ENCODE measurements around the gene STXBP1. TPM values are rescaled to one million over a fixed set of nuclear protein-coding genes. Genes with fewer than 3 reads are reported as not detected.
A peak's percentile ranks its signal among the peaks of the same experiment; 100 is the strongest.

The STXBP1 gene
- total and polyA plus RNA-seq, 8 donors = 14.3 to 46.4 (median 22.0) TPM

- ATAC-seq = no peak
- intact Hi-C loops (cut with DNase I) = no loop called here
- no peak overlapping the region for H3K27ac ChIP-seq
- 92% methylated on average over 10 of the region's 10 CpGs for WGBS, 2 donors
- no peaks in the 10 kb centered on the region for H3K9me3 ChIP-seq
- H3K4me1 ChIP-seq = peaks cover 0 to 15% (median 8%) of the 10 kb centered on the region in 3 donors
- FAIRE-seq = no peak
- H3K36me3 ChIP-seq = no peaks in the 10 kb centered on the region
- DNase-seq = peak in 1 of 6 donors; percentile 33
- TF ChIP-seq, protein P1, sequence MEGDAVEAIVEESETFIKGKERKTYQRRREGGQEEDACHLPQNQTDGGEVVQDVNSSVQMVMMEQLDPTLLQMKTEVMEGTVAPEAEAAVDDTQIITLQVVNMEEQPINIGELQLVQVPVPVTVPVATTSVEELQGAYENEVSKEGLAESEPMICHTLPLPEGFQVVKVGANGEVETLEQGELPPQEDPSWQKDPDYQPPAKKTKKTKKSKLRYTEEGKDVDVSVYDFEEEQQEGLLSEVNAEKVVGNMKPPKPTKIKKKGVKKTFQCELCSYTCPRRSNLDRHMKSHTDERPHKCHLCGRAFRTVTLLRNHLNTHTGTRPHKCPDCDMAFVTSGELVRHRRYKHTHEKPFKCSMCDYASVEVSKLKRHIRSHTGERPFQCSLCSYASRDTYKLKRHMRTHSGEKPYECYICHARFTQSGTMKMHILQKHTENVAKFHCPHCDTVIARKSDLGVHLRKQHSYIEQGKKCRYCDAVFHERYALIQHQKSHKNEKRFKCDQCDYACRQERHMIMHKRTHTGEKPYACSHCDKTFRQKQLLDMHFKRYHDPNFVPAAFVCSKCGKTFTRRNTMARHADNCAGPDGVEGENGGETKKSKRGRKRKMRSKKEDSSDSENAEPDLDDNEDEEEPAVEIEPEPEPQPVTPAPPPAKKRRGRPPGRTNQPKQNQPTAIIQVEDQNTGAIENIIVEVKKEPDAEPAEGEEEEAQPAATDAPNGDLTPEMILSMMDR (IDR thresholded peaks at IDR 0.05) = no peak
- H3K4me3 ChIP-seq = no peak overlapping the region
- no peaks in the 10 kb centered on the region for H3K27me3 ChIP-seq
These were observed 98.2 kb downstream of the STXBP1 start for GRCh38 chr9:127710204-127710783.

DNA sequence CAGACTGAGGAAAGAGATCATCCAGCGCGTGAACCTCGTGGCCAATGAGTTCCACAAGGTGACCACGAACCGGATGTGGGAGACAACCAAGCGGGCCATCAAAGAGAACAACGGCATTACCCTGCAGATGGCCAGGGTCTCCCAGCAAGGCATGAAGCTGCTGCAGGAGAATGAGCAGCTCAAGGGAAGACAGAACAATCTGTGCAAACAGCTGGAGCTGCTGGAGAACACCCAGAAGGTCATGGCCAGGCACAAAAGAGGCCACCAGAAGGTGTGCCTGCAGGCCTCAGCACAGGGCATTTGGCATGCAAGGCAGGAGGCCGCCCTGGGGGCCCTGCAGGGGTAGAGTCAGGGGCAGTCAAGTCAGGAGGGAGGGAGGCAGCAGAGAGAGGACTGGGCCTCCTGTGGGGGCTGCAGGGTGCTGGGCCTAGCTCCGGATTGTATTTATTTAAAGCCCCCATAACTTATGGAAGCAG is 99.2 kb downstream of the STXBP1 start:
- Histone ChIP-seq H3K4me1 (peaks cover 0 to 12% (median 11%) of the 10 kb centered on the region in 3 donors), H3K27ac (no peak overlapping the region), H3K27me3 (no peaks in the 10 kb centered on the region), H3K4me3 (no peak overlapping the region), H3K9me3 (no peaks in the 10 kb centered on the region), H3K36me3 (no peaks in the 10 kb centered on the region)
- WGBS, 2 donors = 83 to 84% methylated on average over 9 of the region's 9 CpGs
- FAIRE-seq (no peak), DNase-seq (peak in 1 of 6 donors; percentile 52), ATAC-seq (no peak)
- TF ChIP-seq, protein P1 (IDR thresholded peaks at IDR 0.05) = no peak
- intact Hi-C loops (cut with DNase I) = no loop called here

DNA sequence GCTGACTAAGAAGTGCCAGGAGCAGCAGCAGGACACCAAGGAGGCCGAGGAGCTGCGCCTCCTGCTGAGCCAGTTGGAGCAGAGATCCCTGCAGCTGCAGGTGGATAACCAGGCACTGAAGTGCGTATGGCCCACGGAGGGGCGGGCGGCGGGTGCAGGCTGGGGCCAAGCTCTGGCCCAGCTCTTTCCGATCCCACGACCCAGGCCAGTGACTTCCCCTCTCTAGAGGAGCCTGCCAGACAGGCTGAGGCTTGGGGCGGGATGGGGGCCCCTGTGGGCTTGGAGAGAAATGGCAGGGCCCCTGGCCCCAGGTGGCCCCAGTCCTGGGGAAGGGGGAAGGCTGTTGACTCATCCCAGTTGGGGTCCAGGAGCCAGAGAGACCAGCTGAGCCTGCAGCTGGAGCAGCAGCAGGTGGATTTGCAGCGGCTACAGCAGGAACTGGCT is 99.8 kb downstream of the STXBP1 start:
- WGBS, 2 donors = 92 to 93% methylated on average over 6 to 11 of the region's 11 CpGs
- Histone ChIP-seq H3K27ac (no peak overlapping the region), H3K4me1 (peaks cover 0 to 14% (median 13%) of the 10 kb centered on the region in 3 donors), H3K27me3 (no peaks in the 10 kb centered on the region), H3K9me3 (no peaks in the 10 kb centered on the region), H3K36me3 (no peaks in the 10 kb centered on the region), H3K4me3 (no peak overlapping the region)
- intact Hi-C loops (cut with DNase I) = no loop called here
- TF ChIP-seq, protein P1 (IDR thresholded peaks at IDR 0.05) = no peak
- DNase-seq (peak in 1 of 6 donors; percentile 66), ATAC-seq (no peak), FAIRE-seq (no peak)

- Histone ChIP-seq H3K4me3 (no peak overlapping the region), H3K4me1 (peaks cover 0 to 14% (median 9%) of the 10 kb centered on the region in 3 donors), H3K27me3 (no peaks in the 10 kb centered on the region), H3K27ac (no peak overlapping the region), H3K9me3 (no peaks in the 10 kb centered on the region), H3K36me3 (no peaks in the 10 kb centered on the region)
- 88 to 92% methylated on average over 11 of the region's 11 CpGs for WGBS, 2 donors
- DNase-seq (no peak), FAIRE-seq (no peak), ATAC-seq (no peak)
- intact Hi-C loops (cut with DNase I) = no loop called here
- TF ChIP-seq, protein P1 (IDR thresholded peaks at IDR 0.05) = no peak
These were observed 100.3 kb downstream of the STXBP1 start for GRCh38 chr9:127712371-127712770.

DNA sequence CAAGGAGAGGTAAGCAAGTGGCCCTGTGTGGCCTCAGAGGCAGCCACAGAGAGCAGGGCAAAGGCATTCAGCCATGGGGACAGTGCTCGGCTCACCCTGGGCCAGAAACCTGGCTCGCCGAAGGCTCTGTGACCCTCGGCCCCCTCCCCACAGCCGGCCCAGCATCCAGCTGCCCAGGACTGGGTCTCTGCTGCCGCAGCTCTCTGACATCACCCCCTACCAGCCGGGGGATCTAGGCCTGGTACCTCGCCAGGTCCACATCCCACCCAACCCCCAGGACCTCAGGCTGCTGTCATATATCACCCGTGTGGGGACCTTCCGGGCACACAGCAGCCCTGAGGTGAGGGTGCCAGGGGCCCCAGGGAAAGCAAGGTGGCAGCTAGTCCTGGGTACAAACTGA is 100.8 kb downstream of the STXBP1 start:
- no peak for ATAC-seq
- TF ChIP-seq, protein P1 (IDR thresholded peaks at IDR 0.05) = no peak
- no peaks in the 10 kb centered on the region for H3K9me3 ChIP-seq
- H3K4me3 ChIP-seq = no peak overlapping the region
- H3K27me3 ChIP-seq = no peaks in the 10 kb centered on the region
- no peak overlapping the region for H3K27ac ChIP-seq
- intact Hi-C loops (cut with DNase I) = no loop called here
- no peak for FAIRE-seq
- H3K4me1 ChIP-seq = peaks cover 0 to 14% (median 9%) of the 10 kb centered on the region in 3 donors
- no peaks in the 10 kb centered on the region for H3K36me3 ChIP-seq
- 91 to 94% methylated on average over 10 of the region's 10 CpGs for WGBS, 2 donors
- peak in 1 of 6 donors; percentile 76 for DNase-seq

All from pancreas (tissue), 10 donors.